B cell (primary cell): ENCODE data around the gene CTIF.

Experiments used
- CTCF ChIP-seq: fragments of 200-600 bp; IDR thresholded peaks from one replicate; pipeline ENCODE4 v1.8.0; 2022; ENCODE audit warnings: antibody characterized with exemption, mild to moderate bottlenecking
- EZH2 ChIP-seq: IDR thresholded peaks from 2 replicates; pipeline ENCODE4 v1.6.1; 2012; ENCODE audit warnings: borderline replicate concordance, low read depth, mild to moderate bottlenecking, moderate library complexity, low read length; ENCODE audit not compliant: insufficient read depth, poor library complexity, severe bottlenecking

- TF ChIP-seq CTCF (no peak), EZH2 (no peak)
Observed at GRCh38 chr18:48703418-48703817, 164.6 kb downstream of the CTIF start.
